MG63 (cell line): ENCODE measurements around the gene CLDN16. TPM values are rescaled to one million over a fixed set of nuclear protein-coding genes. Genes with fewer than 3 reads are reported as not detected.

Experiments
- DNase-seq: peaks from one replicate; pipeline ENCODE4 v3.0.0-alpha.2; 2020
- H3K27me3 ChIP-seq: fragments of 250-450 bp; sonication (Bioruptor Pico); 2 replicates; pipeline ENCODE4 v1.5.1; 2020; ENCODE audit warnings: mild to moderate bottlenecking, moderate library complexity
- H3K36me3 ChIP-seq: fragments of 250-450 bp; sonication (Bioruptor Pico); 2 replicates; pipeline ENCODE4 v1.5.1; 2020; ENCODE audit warnings: mild to moderate bottlenecking, moderate library complexity
- H3K4me3 ChIP-seq: fragments of 250-450 bp; sonication (Bioruptor Pico); 2 replicates; pipeline ENCODE4 v1.5.1; 2020; ENCODE audit warnings: mild to moderate bottlenecking, moderate library complexity
- H3K9me3 ChIP-seq: fragments of 250-450 bp; sonication (Bioruptor Pico); 2 replicates; pipeline ENCODE4 v1.5.1; 2020; ENCODE audit warnings: mild to moderate bottlenecking, moderate library complexity
- total RNA-seq: library from RNA; depleted of rRNA; stranded (reverse); fragments of >200 nt; shearing (Covaris generic); gene quantifications from 2 replicates; pipeline ENCODE4 v1.2.3, GENCODE V29; 2014; ENCODE audit warnings: low replicate concordance

The CLDN16 gene
- total RNA-seq, 1 experiment from 2014 or later = not detected

DNA sequence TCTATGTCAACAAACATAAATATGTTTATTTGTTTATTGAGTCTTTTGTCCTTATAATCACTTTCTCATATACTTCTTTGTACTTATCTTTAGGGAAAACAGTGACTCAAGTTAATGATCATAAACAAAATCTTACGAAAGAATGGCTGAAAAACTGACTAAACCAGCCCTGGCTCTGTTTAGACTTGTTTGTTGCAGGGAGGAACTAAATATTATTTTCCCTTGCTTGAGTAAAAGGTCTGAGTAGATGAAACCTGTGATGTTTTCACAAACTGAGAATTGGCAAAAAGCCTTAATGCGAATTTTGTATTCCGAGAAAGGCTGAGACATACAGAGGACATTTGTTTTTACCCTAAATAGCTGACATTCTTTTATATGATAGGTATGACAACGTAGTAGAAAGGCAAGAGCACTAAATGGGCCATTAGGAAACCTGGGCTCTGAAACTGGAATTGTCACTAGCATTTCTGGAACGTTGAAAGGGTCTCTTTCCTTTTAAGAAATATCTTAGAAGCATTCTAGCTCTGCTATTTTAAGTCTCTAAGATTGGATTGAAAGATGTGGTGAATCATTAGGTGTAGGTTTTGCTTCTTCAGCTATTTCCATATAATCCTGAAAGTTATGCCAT, 18.2 kb upstream of the CLDN16 start:
- Histone ChIP-seq H3K27me3 (no peaks in the 10 kb centered on the region), H3K9me3 (no peaks in the 10 kb centered on the region; the same call in 1 of the 2 replicates), H3K4me3 (no peak overlapping the region), H3K36me3 (no peaks in the 10 kb centered on the region)
- no peak for DNase-seq

DNA sequence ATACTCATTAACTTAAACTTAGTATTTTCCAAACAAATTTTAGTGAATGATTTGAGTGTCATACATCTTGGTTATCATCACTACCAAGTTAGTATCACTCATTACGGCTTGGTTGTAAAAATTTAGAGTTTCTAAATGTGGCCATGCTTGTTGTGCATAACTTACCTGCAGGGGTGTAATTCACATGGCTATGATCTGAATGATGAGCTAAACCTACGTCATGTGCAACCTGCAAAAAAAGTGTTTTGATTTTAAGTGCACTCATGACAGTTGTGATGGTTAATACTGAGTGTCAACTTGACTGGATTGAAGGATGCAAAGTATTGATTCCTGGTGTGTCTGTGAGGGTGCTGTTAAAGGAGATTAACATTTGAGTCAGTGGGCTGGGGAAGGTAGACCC, 17.6 kb upstream of the CLDN16 start:
- no peak for DNase-seq
- Histone ChIP-seq H3K9me3 (no peaks in the 10 kb centered on the region; the same call in 1 of the 2 replicates), H3K4me3 (no peak overlapping the region), H3K27me3 (no peaks in the 10 kb centered on the region), H3K36me3 (no peaks in the 10 kb centered on the region)

DNA sequence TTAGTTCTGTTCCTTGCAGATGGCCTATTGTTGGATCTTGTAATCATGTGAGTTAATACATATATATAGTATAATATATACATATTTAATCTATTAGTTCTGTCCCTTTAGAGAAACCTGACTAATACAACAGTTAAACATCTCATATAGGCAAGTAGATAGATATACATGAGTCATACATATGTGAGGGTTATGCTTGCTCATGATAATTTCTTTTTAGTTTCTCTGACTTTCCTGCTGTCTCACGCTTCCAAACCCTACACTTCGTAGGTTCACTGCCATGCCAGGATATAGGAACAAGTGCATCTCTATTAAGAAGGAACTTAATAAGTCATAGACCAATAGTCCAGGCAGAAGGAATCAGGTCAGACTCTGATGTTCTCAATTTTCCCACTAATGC, 16.8 kb upstream of the CLDN16 start:
- Histone ChIP-seq H3K4me3 (no peak overlapping the region), H3K36me3 (no peaks in the 10 kb centered on the region), H3K27me3 (no peaks in the 10 kb centered on the region), H3K9me3 (no peaks in the 10 kb centered on the region; the same call in 1 of the 2 replicates)
- DNase-seq = no peak

DNA sequence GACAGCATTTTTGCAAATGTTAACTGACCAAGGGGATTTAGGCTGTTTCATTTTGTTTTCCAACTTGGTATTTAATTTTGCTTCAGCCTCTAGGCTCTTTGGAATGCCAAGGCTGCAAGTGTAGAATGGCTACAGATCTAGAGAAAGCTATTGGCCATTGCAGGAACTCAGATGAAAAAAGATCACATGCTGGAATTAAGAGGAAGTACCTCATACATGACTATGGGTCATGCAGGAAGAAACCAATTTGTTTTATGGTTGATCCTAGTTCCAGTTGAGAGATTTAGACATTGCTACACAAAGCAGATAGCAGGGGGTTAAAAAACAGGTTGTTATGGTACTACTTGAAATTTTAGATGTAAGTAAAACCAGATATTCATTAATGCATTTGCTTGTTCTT, 12.7 kb upstream of the CLDN16 start:
- no peaks in the 10 kb centered on the region for H3K27me3 ChIP-seq
- no peak overlapping the region for H3K4me3 ChIP-seq
- DNase-seq = no peak

DNA sequence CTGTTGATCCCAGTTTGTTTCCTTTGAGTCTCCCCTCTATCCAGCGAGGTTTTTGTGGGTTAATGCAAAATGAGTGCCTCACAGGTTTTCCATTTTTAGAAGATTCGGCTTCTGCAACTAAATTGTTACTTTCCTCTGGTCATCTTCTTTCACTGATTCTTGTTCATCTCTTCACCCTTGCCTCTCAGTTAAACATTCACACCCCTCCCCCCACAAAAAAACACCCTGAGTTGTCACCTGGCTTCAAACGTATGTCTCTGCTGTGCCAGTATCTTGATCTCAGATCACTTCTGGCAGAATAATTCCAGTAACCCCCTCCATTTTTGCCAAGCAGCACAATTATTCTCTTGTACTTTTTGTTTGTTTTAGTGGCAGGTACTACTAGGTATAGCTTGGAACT, 12.3 kb upstream of the CLDN16 start:
- Histone ChIP-seq H3K36me3 (no peaks in the 10 kb centered on the region), H3K4me3 (no peak overlapping the region)
- DNase-seq = no peak

More for the DNA sequence above, 12.7 kb upstream of the CLDN16 start:
- Histone ChIP-seq H3K36me3 (no peaks in the 10 kb centered on the region), H3K9me3 (no peaks in the 10 kb centered on the region; the same call in 1 of the 2 replicates)

GRCh38 chr3:190378240-190378891, 9.6 kb upstream of the CLDN16 start:
- no peaks in the 10 kb centered on the region for H3K27me3 ChIP-seq
- H3K36me3 ChIP-seq = no peaks in the 10 kb centered on the region
- DNase-seq = peak; percentile 69
- H3K9me3 ChIP-seq = no peaks in the 10 kb centered on the region; the same call in 1 of the 2 replicates
- no peak overlapping the region for H3K4me3 ChIP-seq

More for the DNA sequence above, 12.3 kb upstream of the CLDN16 start:
- Histone ChIP-seq H3K9me3 (no peaks in the 10 kb centered on the region; the same call in 1 of the 2 replicates), H3K27me3 (no peaks in the 10 kb centered on the region)

DNA sequence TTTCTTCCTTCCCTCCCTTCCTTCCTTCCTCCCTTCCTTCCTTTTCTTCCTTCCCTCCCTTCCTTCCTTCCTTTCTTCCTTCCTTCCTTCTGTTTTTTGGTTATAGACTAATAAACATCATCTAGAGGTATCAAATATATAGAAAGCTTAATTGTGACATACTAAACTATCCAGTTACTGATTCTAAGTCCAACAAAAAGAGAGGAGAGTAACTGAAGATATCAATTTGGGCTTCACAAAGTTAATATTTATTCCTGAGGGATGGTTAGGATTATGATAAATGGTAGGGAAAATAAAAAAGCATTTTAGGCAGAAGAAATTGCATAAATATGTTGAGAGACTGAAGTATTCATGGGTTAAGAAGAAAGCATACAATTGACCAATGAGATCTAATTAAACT, 7.8 kb upstream of the CLDN16 start:
- Histone ChIP-seq H3K4me3 (no peak overlapping the region), H3K27me3 (no peaks in the 10 kb centered on the region), H3K9me3 (no peaks in the 10 kb centered on the region), H3K36me3 (no peaks in the 10 kb centered on the region)
- no peak for DNase-seq

DNA sequence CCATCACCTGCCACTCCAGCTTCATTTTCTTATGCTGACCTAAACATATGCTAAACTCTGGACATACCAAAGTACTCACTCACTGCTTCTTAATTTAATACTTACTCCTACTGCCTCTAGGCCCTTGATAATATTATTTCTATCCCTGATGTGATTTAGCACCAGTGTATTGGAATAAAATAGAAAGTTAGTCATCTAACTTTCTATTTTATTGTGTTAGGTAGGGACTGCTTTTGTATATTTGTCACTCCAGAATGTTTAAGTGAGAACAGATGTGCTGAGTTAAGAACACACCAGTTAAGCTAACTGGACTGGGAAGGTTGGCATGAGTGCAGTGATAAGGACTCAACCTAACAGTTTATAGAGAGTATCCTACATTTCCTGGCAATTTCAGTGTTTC, 6.5 kb upstream of the CLDN16 start:
- H3K4me3 ChIP-seq = no peak overlapping the region
- no peaks in the 10 kb centered on the region for H3K9me3 ChIP-seq
- H3K27me3 ChIP-seq = no peaks in the 10 kb centered on the region
- DNase-seq = peak; percentile 32
- H3K36me3 ChIP-seq = no peaks in the 10 kb centered on the region

DNA sequence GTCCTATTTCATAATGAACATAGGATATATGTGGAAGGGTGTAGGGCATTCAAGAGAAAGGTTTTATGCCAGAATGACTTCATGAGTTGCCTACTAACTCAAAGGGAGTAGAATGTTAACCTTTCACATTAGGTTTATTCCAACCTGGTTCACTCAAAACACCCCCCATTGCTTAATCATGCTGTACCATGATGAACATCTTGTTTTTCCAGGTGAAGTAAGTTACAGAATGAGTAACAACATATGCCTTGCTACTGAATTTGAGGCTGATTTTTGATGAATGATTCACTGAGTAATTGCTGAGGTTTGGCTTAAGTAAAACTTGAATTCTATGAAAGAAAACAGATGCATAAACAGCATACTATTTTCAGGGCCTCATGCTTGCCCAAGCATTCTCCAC, 5.9 kb upstream of the CLDN16 start:
- no peaks in the 10 kb centered on the region for H3K27me3 ChIP-seq
- no peak overlapping the region for H3K4me3 ChIP-seq
- no peaks in the 10 kb centered on the region for H3K36me3 ChIP-seq
- H3K9me3 ChIP-seq = no peaks in the 10 kb centered on the region
- DNase-seq = no peak

DNA sequence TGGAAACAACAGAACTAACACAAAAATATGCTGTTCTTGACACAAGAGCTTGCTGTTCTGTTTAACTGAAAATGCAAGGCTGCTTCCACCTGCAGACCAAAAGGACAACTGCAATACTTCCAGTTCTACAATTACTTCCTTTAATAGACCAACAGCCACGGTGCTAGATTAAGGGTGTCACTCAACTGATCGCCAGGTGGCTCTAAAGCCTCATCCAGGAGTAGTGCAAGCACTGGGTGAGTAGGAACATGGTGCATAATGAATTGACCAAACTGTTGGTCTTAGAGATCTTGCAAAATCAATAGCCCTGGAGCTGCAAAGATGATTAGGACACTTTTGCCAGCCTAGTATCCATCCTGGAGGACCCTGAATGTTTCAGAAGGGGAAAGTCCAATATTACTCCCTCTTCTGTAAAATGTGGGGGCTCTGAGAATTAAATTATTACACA, 3.6 kb upstream of the CLDN16 start:
- Histone ChIP-seq H3K4me3 (no peak overlapping the region), H3K27me3 (no peaks in the 10 kb centered on the region), H3K9me3 (no peaks in the 10 kb centered on the region), H3K36me3 (no peaks in the 10 kb centered on the region)
- DNase-seq = peak; percentile 13

- H3K27me3 ChIP-seq = no peaks in the 10 kb centered on the region
- H3K4me3 ChIP-seq = no peak overlapping the region
Observed at GRCh38 chr3:190385731-190386688, 2.0 kb upstream of the CLDN16 start.

GRCh38 chr3:190388703-190389102, 740 bp downstream of the CLDN16 start:
- no peaks in the 10 kb centered on the region for H3K9me3 ChIP-seq
- no peaks in the 10 kb centered on the region for H3K27me3 ChIP-seq
- DNase-seq = no peak
- no peaks in the 10 kb centered on the region for H3K36me3 ChIP-seq
- no peak overlapping the region for H3K4me3 ChIP-seq

More at GRCh38 chr3:190385731-190386688, 2.0 kb upstream of the CLDN16 start:
- peak; percentile 87 for DNase-seq
- Histone ChIP-seq H3K9me3 (no peaks in the 10 kb centered on the region), H3K36me3 (no peaks in the 10 kb centered on the region)

GRCh38 chr3:190396001-190396400, 8.0 kb downstream of the CLDN16 start:
- Histone ChIP-seq H3K27me3 (no peaks in the 10 kb centered on the region), H3K4me3 (no peak overlapping the region), H3K9me3 (no peaks in the 10 kb centered on the region), H3K36me3 (no peaks in the 10 kb centered on the region)
- no peak for DNase-seq

GRCh38 chr3:190397889-190398288, 9.9 kb downstream of the CLDN16 start:
- H3K36me3 ChIP-seq = no peaks in the 10 kb centered on the region
- no peaks in the 10 kb centered on the region for H3K27me3 ChIP-seq
- no peak overlapping the region for H3K4me3 ChIP-seq
- H3K9me3 ChIP-seq = no peaks in the 10 kb centered on the region
- DNase-seq = no peak

- no peak for DNase-seq
- H3K9me3 ChIP-seq = no peaks in the 10 kb centered on the region
- no peak overlapping the region for H3K4me3 ChIP-seq
- no peaks in the 10 kb centered on the region for H3K27me3 ChIP-seq
- no peaks in the 10 kb centered on the region for H3K36me3 ChIP-seq
Observed at GRCh38 chr3:190399677-190400076, 11.7 kb downstream of the CLDN16 start.

DNA sequence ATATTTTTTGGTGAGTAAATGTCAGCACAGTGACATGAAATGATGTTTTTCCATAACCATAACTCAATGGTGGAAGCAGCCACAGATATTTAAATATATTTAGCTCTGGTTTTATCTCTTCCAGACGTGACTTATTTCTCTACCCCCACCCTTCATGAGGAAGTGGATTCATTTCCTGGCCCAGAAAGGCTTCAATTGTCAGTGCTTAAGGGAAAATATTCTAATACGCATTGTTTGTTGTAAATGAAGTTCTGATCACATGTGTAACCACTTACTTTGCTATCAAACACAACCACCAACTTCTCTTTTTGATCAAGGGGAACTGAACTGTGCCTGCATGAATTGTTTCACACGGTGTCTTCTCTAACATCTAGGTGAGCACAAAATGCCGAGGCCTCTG, 14.0 kb downstream of the CLDN16 start:
- no peak overlapping the region for H3K4me3 ChIP-seq
- H3K27me3 ChIP-seq = no peaks in the 10 kb centered on the region
- DNase-seq = no peak
- no peaks in the 10 kb centered on the region for H3K36me3 ChIP-seq
- H3K9me3 ChIP-seq = no peaks in the 10 kb centered on the region

DNA sequence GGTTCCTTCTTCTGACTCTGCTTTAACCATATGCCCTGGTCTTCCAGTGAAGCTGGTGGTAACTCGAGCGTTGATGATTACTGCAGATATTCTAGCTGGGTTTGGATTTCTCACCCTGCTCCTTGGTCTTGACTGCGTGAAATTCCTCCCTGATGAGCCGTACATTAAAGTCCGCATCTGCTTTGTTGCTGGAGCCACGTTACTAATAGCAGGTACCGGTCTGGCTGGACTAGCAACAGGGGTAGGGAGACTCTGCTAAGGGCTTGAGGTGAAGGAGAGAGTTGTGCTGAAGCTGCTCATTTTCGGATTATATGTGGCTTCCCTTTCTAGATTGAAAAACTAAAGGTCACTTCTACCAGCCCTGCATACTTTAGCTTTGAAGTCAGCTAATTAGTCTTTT, 16.8 kb downstream of the CLDN16 start:
- Histone ChIP-seq H3K9me3 (no peaks in the 10 kb centered on the region), H3K36me3 (no peaks in the 10 kb centered on the region), H3K27me3 (no peaks in the 10 kb centered on the region), H3K4me3 (no peak overlapping the region)
- no peak for DNase-seq
